GM12878 (cell line): ENCODE data around the gene VN1R5. TPM values are rescaled to one million over a fixed set of nuclear protein-coding genes. Genes with fewer than 3 reads are reported as not detected.
"Not testable (repeated sequence)": the region's sequence is repeated elsewhere in the genome, so short reads cannot be mapped to it uniquely, and the experiment has no call there.

ENCODE experiments used
- ATAC-seq: fragments of 200-7000 bp; cut with Tn5 transposase; 3 replicates; pipeline ENCODE4 v1.9.1; 2020; ENCODE audit warnings: mild to moderate bottlenecking, moderate library complexity
- Bru-seq: library from RNA; stranded (reverse); fragments of 400-500 nt; gene quantifications from one replicate; lab custom pipeline; 2021; lab: Mats Ljungman, UMichigan
- BruChase-seq, 2 experiments: library from RNA; stranded (reverse); fragments of 400-500 nt; gene quantifications; one replicate each; lab custom pipeline; 2021; lab: Mats Ljungman, UMichigan
- BruUV-seq: library from RNA; stranded (reverse); fragments of 400-500 nt; replicated peaks from 2 replicates; lab custom pipeline; 2021; lab: Mats Ljungman, UMichigan
- CTCF ChIA-PET: fragments of 300-600 bp; sonication (Branson Sonifier 250); formaldehyde crosslinking; extraction: SDS; loops from one replicate; lab custom pipeline; 2021; ENCODE audit warnings: inconsistent platforms; lab: Yijun Ruan, JAX
- POLR2A ChIA-PET: fragments of 350-600 bp; formaldehyde crosslinking; extraction: SDS; loops from one replicate; lab custom pipeline; 2021; ENCODE audit warnings: inconsistent platforms; lab: Charles Lee
- RAD21 ChIA-PET: fragments of 300-600 bp; sonication (Branson Sonifier 250); formaldehyde crosslinking; loops from one replicate; lab custom pipeline; 2023; ENCODE audit warnings: antibody characterized with exemption; ENCODE audit not compliant: unreplicated experiment; lab: Charles Lee
- SMC1A ChIA-PET: fragments of 300-600 bp; sonication (Branson Sonifier 250); formaldehyde crosslinking; loops from one replicate; lab custom pipeline; 2023; ENCODE audit not compliant: unreplicated experiment, uncharacterized antibody; lab: Charles Lee
- DNase-seq: peaks from one replicate; pipeline ENCODE4 v3.0.0-alpha.2; 2011; ENCODE audit warnings: low read depth, low spot score
- FAIRE-seq: peaks from 3 replicates; lab custom pipeline; 2011; peaks lifted over from hg19 to GRCh38; lab: Jason Lieb, UNC
- H2AFZ ChIP-seq: 2 replicates; pipeline ENCODE4 v1.6.0; 2011; ENCODE audit warnings: low read depth, low read length, control low read depth; ENCODE audit not compliant: control insufficient read depth
- H3K27ac ChIP-seq: 2 replicates; pipeline ENCODE4 v1.5.1; 2011; ENCODE audit warnings: control low read depth; ENCODE audit not compliant: control insufficient read depth, insufficient read depth
- H3K27me3 ChIP-seq, 2 experiments: replicated peaks in 1 of 2; 2 replicates each; pipeline versions ENCODE4 v1.6.0 to v1.6.1; 2011; ENCODE audit warnings: low read length in 1 of 2; ENCODE audit not compliant: control insufficient read depth in 2 of 2, insufficient read depth in 2 of 2
- H3K36me3 ChIP-seq, 2 experiments: 2 replicates each; pipeline ENCODE4 v1.5.1; 2011; ENCODE audit warnings: low read length in 1 of 2; ENCODE audit not compliant: control insufficient read depth in 2 of 2, insufficient read depth in 2 of 2
- H3K4me1 ChIP-seq: 2 replicates; pipeline ENCODE4 v1.6.1; 2011; ENCODE audit warnings: mild to moderate bottlenecking, low read length, moderate library complexity, mixed read lengths; ENCODE audit not compliant: control insufficient read depth, insufficient read depth
- H3K4me2 ChIP-seq: 2 replicates; pipeline ENCODE4 v1.6.0; 2011; ENCODE audit warnings: control low read depth; ENCODE audit not compliant: control insufficient read depth, insufficient read depth
- H3K4me3 ChIP-seq: fragments of 200-600 bp; sonication (generic); 2 replicates; pipeline ENCODE4 v1.5.1; 2016
- H3K79me2 ChIP-seq: 2 replicates; pipeline ENCODE4 v1.6.0; 2011; ENCODE audit warnings: low read length; ENCODE audit not compliant: control insufficient read depth, insufficient read depth
- H3K9ac ChIP-seq: 2 replicates; pipeline ENCODE4 v1.8.0; 2011; ENCODE audit warnings: low read length, control low read depth, mixed read lengths; ENCODE audit not compliant: control insufficient read depth, insufficient read depth
- H3K9me3 ChIP-seq: replicated peaks from 3 replicates; pipeline ENCODE4 v1.5.1; 2011; ENCODE audit warnings: mild to moderate bottlenecking, low read length; ENCODE audit not compliant: control insufficient read depth, insufficient read depth
- H4K20me1 ChIP-seq: 2 replicates; pipeline ENCODE4 v1.6.0; 2011; ENCODE audit not compliant: control insufficient read depth, insufficient read depth
- ASH2L ChIP-seq: fragments of 300-600, 200-600 bp; sonication (generic); IDR thresholded peaks from 2 replicates; pipeline ENCODE4 v1.6.1; 2017; ENCODE audit warnings: low read depth, mild to moderate bottlenecking, borderline replicate concordance
- KAT2A ChIP-seq: conservative IDR thresholded peaks from 2 replicates; pipeline ENCODE4 v1.6.1; 2011; ENCODE audit warnings: low read depth, low read length; ENCODE audit not compliant: control insufficient read depth
- PAX5 ChIP-seq: IDR thresholded peaks from 2 replicates; pipeline ENCODE4 v1.6.1; 2011; ENCODE audit warnings: low read depth, low read length, borderline replicate concordance
- POLR2A ChIP-seq: IDR thresholded peaks from 2 replicates; pipeline ENCODE4 v1.6.1; 2011; ENCODE audit warnings: low read depth, mild to moderate bottlenecking, low read length
- POLR2AphosphoS5 ChIP-seq: IDR thresholded peaks from 2 replicates; pipeline ENCODE4 v1.6.1; 2011; ENCODE audit warnings: mild to moderate bottlenecking, low read length, inconsistent platforms
- RBBP5 ChIP-seq: fragments of 200-600 bp; sonication (generic); conservative IDR thresholded peaks from 2 replicates; pipeline ENCODE4 v1.6.1; 2016
- SIN3A ChIP-seq: IDR thresholded peaks from 2 replicates; pipeline ENCODE4 v1.6.1; 2012; ENCODE audit warnings: low read depth, low read length, improper control_type of control experiment
- ZNF274 ChIP-seq: IDR thresholded peaks from one replicate; pipeline ENCODE4 v1.8.0; 2011; ENCODE audit not compliant: insufficient read length, insufficient read depth
- WGBS: methylation state at CpG from one replicate; pipeline ENCODE4 v1.1.6; 2016; ENCODE audit warnings: low lambda C conversion rate; ENCODE audit not compliant: insufficient replicate concordance, insufficient coverage; ENCODE audit errors: missing lambda C conversion rate; 5-methylcytosine and 5-hydroxymethylcytosine counted together
- in situ Hi-C: fragments of 300-500 bp; cut with MboI; formaldehyde crosslinking; loops from 9 replicates; pipeline ENCODE4 v1.14.3; 2018; ENCODE audit warnings: mixed read lengths
- intact Hi-C: fragments of 100-400 bp; cut with micrococcal nuclease; formaldehyde crosslinking; loops from one replicate; pipeline ENCODE4 v1.14.2; 2022; ENCODE audit not compliant: unreplicated experiment
- long read RNA-seq, 2 experiments: library from polyadenylated mRNA; unstranded; transcript quantifications; one replicate each; pipeline ENCODE4 v2.0.0, GENCODE V29; 2019 to 2020
- polyA minus RNA-seq, 3 experiments: library from RNA; depleted of rRNA, polyadenylated mRNA; stranded (reverse); fragments of >200 nt; gene quantifications; 2 replicates each; pipeline ENCODE4 v1.2.3, GENCODE V29; 2011
- polyA plus RNA-seq, 11 experiments: library from polyadenylated mRNA; depleted of rRNA in 4 of 11; unstranded in 6 of 11; stranded (reverse) in 5 of 11; fragments of >200 nt; fragmentation: Nextera tagmentation in 4 of 11; fragmentation: Illumina TruSeq in 1 of 11; extraction: Ambion mirVana in 4 of 11; extraction: Trizol in 1 of 11; gene quantifications; 1 replicate in 1 of 11; 2 replicates in 10 of 11; pipeline versions ENCODE4 v1.2.1 to v1.2.3, GENCODE V29; 2011 to 2016; ENCODE audit warnings: inconsistent platforms in 2 of 11, missing spikeins in 2 of 11, low read depth in 1 of 11
- total RNA-seq, 4 experiments: library from RNA; depleted of rRNA in 3 of 4; stranded (reverse); fragments of >200 nt in 3 of 4; fragmentation: Illumina TruSeq in 1 of 4; extraction: Trizol in 1 of 4; gene quantifications; 2 replicates each; pipeline versions ENCODE4 v1.2.1 to v1.2.3, GENCODE V29; 2013 to 2021
- TF ChIP-seq, protein P1 (sequence below): fragments of 450-650 bp; IDR thresholded peaks from 2 replicates; pipeline ENCODE4 v1.6.1; 2018; ENCODE audit warnings: mild to moderate bottlenecking, low read depth, moderate library complexity; ENCODE audit not compliant: partially characterized antibody

VN1R5 gene
- not detected in 2 replicates for total RNA-seq (2013; cell fraction: nucleolus; rRNA removed)
- total RNA-seq (2014; rRNA removed) (not detected in 2 replicates), total RNA-seq (2014; rRNA removed; fragmentation: Illumina TruSeq; extraction: Trizol) (not detected in 2 replicates), total RNA-seq (2021) (not detected in 2 replicates), polyA plus RNA-seq (2011; rRNA removed) (not detected in 2 replicates), polyA plus RNA-seq (2014; fragmentation: Illumina TruSeq; extraction: Trizol) (not detected in 2 replicates), polyA plus RNA-seq (2014; fragmentation: Nextera tagmentation; extraction: Ambion mirVana) (not detected), polyA plus RNA-seq (2014; rRNA removed) (not detected in 2 replicates), polyA plus RNA-seq (2016; fragmentation: Nextera tagmentation; extraction: Ambion mirVana) (not detected), polyA minus RNA-seq (2011; rRNA and poly(A)+ RNA removed) (not detected in 2 replicates), Bru-seq, nascent RNA (not detected), BruChase-seq, experiment 1, labeled RNA remaining after a 6-hour chase (not detected), BruChase-seq, experiment 2, labeled RNA remaining after a 2-hour chase (not detected)
- polyA plus RNA-seq (2011; ENCODE audit: low read depth) = not detected
- polyA plus RNA-seq (2011; cell fraction: cytosol; rRNA removed) = not detected in 2 replicates
- not detected in 2 replicates for polyA plus RNA-seq (2011; cell fraction: nucleus; rRNA removed)
- not detected in 2 replicates for polyA plus RNA-seq (2012)
- not detected in 2 replicates for polyA minus RNA-seq (2011; cell fraction: cytosol; rRNA and poly(A)+ RNA removed)
- polyA minus RNA-seq (2011; cell fraction: nucleus; rRNA and poly(A)+ RNA removed) = not detected in 2 replicates
- long read RNA-seq, experiment 1 = 0 reads
- long read RNA-seq, experiment 2 = 0 reads

- CTCF ChIA-PET = not testable (repeated sequence)
These were observed at the start of gene VN1R5 for GRCh38 chr1:247255772-247256171. VN1R5 (plus strand) TSS chr1:247256072.

GRCh38 chr1:247209396-247209795 lies 46.5 kb upstream of the VN1R5 start:
- BruUV-seq = TSS peak; percentile 58
- RAD21 ChIA-PET = interaction anchor here (1.5 kb wide), 1 partner anchor 181 kb away, joined by 7 read pairs; no protein-coding TSS in a partner anchor
- TF ChIP-seq POLR2A (0 out of 2 replicates have a peak, but pooled peaks have one; percentile 11), ZNF274 (no peak), ASH2L (no peak), SIN3A (no peak), RBBP5 (no peak), PAX5 (no peak), KAT2A (no peak), POLR2AphosphoS5 (0 out of 2 replicates have a peak, but pooled peaks have one; percentile 35)
- TF ChIP-seq, protein P1, sequence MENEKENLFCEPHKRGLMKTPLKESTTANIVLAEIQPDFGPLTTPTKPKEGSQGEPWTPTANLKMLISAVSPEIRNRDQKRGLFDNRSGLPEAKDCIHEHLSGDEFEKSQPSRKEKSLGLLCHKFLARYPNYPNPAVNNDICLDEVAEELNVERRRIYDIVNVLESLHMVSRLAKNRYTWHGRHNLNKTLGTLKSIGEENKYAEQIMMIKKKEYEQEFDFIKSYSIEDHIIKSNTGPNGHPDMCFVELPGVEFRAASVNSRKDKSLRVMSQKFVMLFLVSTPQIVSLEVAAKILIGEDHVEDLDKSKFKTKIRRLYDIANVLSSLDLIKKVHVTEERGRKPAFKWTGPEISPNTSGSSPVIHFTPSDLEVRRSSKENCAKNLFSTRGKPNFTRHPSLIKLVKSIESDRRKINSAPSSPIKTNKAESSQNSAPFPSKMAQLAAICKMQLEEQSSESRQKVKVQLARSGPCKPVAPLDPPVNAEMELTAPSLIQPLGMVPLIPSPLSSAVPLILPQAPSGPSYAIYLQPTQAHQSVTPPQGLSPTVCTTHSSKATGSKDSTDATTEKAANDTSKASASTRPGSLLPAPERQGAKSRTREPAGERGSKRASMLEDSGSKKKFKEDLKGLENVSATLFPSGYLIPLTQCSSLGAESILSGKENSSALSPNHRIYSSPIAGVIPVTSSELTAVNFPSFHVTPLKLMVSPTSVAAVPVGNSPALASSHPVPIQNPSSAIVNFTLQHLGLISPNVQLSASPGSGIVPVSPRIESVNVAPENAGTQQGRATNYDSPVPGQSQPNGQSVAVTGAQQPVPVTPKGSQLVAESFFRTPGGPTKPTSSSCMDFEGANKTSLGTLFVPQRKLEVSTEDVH = no peak
- FAIRE-seq (no peak), DNase-seq (no peak), ATAC-seq (no peak)
- WGBS = 28% methylated on average over 2 of the region's 2 CpGs
- POLR2A ChIA-PET = interaction anchor here (1.4 kb wide), 1 partner anchor 12 kb away, joined by 5 read pairs; no protein-coding TSS in a partner anchor
- Histone ChIP-seq H3K9ac (no peak overlapping the region), H3K4me3 (peak overlapping the region; percentile 66), H3K4me2 (peak overlapping the region; percentile 88), H3K79me2 (peaks cover 42% of the 10 kb centered on the region), H3K36me3 (no peaks in the 10 kb centered on the region), H4K20me1 (no peaks in the 10 kb centered on the region), H3K27ac (no peak overlapping the region), H3K4me1 (peaks cover 21% of the 10 kb centered on the region), H2AFZ (no peak overlapping the region), H3K27me3 (no peaks in the 10 kb centered on the region), H3K9me3 (peaks cover 7% of the 10 kb centered on the region; the same call in 2 of the 3 replicates)
- intact Hi-C loops (no loop called here), in situ Hi-C loops (no loop called here)
- SMC1A ChIA-PET = interaction anchor here (0.7 to 1.5 kb wide), 5 partner anchors 9 to 163 kb away, joined by 3 to 4 read pairs (median 4); no protein-coding TSS in a partner anchor
- CTCF ChIA-PET = interaction anchor here (1.0 kb wide), 1 partner anchor 180 kb away, joined by 6 read pairs; no protein-coding TSS in a partner anchor

More at GRCh38 chr1:247255772-247256171, at the start of gene VN1R5:
- H3K4me2 ChIP-seq, H3K36me3 ChIP-seq, DNase-seq, H3K9me3 ChIP-seq, H2AFZ ChIP-seq, H3K27me3 ChIP-seq, H3K4me1 ChIP-seq, SMC1A ChIA-PET, H3K4me3 ChIP-seq, POLR2A ChIA-PET, in situ Hi-C loops, intact Hi-C loops, H3K27ac ChIP-seq, RAD21 ChIA-PET, FAIRE-seq, BruUV-seq, H4K20me1 ChIP-seq, ATAC-seq, H3K9ac ChIP-seq, H3K79me2 ChIP-seq: not testable (repeated sequence)
- 0% methylated on average over 1 of the region's 1 CpG for WGBS
